ENCODE data around the gene KNCN.

The KNCN gene

GRCh38 chr1:46533179-46533864 is 18.1 kb downstream of the KNCN start:
- H3K27ac ChIP-seq (ENCODE audit: low read depth, low read length), result no peak overlapping the region
- H3K9ac ChIP-seq (ENCODE audit: low read depth in 1 of 2, low read length in 2 of 2), result peak overlapping the region in 1 of 2 donors; percentile 12
- peaks cover 33 to 35% of the 10 kb centered on the region in 2 donors for H3K27me3 ChIP-seq (ENCODE audit: control insufficient read depth in 1 of 2, insufficient read depth in 2 of 2, low read length in 2 of 2)
- H3K36me3 ChIP-seq (ENCODE audit: control insufficient read depth in 1 of 2, insufficient read depth in 2 of 2, low read length in 2 of 2), result no peaks in the 10 kb centered on the region
- H3K4me3 ChIP-seq (ENCODE audit: low read depth in 1 of 2, low read length in 2 of 2), result peak overlapping the region; percentile 4 to 54
- H3K4me1 ChIP-seq (ENCODE audit: control insufficient read depth in 1 of 2, insufficient read depth in 2 of 2, low read length in 2 of 2), result peaks cover 7% of the 10 kb centered on the region in 2 donors
- H3K9me3 ChIP-seq (ENCODE audit: control insufficient read depth in 1 of 2, low read length in 2 of 2), result no peaks in the 10 kb centered on the region

GRCh38 chr1:46532498-46533178 is 18.8 kb downstream of the KNCN start:
- Histone ChIP-seq H3K27ac (ENCODE audit: low read depth, low read length) (no peak overlapping the region), H3K9me3 (ENCODE audit: control insufficient read depth in 1 of 2, low read length in 2 of 2) (no peaks in the 10 kb centered on the region), H3K36me3 (ENCODE audit: control insufficient read depth in 1 of 2, insufficient read depth in 2 of 2, low read length in 2 of 2) (no peaks in the 10 kb centered on the region), H3K4me1 (ENCODE audit: control insufficient read depth in 1 of 2, insufficient read depth in 2 of 2, low read length in 2 of 2) (peaks cover 2 to 8% of the 10 kb centered on the region in 2 donors), H3K27me3 (ENCODE audit: control insufficient read depth in 1 of 2, insufficient read depth in 2 of 2, low read length in 2 of 2) (peaks cover 35 to 37% of the 10 kb centered on the region in 2 donors), H3K9ac (ENCODE audit: low read depth in 1 of 2, low read length in 2 of 2) (no peak overlapping the region), H3K4me3 (ENCODE audit: low read depth in 1 of 2, low read length in 2 of 2) (peak overlapping the region; percentile 4 to 21)

- Histone ChIP-seq H3K4me3 (ENCODE audit: low read depth in 1 of 2, low read length in 2 of 2) (no peak overlapping the region), H3K4me1 (ENCODE audit: control insufficient read depth in 1 of 2, insufficient read depth in 2 of 2, low read length in 2 of 2) (peaks cover 8 to 13% of the 10 kb centered on the region in 2 donors), H3K27me3 (ENCODE audit: control insufficient read depth in 1 of 2, insufficient read depth in 2 of 2, low read length in 2 of 2) (peaks cover 35 to 37% of the 10 kb centered on the region in 2 donors), H3K27ac (ENCODE audit: low read depth, low read length) (no peak overlapping the region), H3K9ac (ENCODE audit: low read depth in 1 of 2, low read length in 2 of 2) (no peak overlapping the region), H3K36me3 (ENCODE audit: control insufficient read depth in 1 of 2, insufficient read depth in 2 of 2, low read length in 2 of 2) (no peaks in the 10 kb centered on the region), H3K9me3 (ENCODE audit: control insufficient read depth in 1 of 2, low read length in 2 of 2) (no peaks in the 10 kb centered on the region)
These were observed 19.4 kb downstream of the KNCN start for GRCh38 chr1:46532095-46532494.

- no peak overlapping the region for H3K9ac ChIP-seq (ENCODE audit: low read depth in 1 of 2, low read length in 2 of 2)
- H3K27ac ChIP-seq (ENCODE audit: low read depth, low read length), result no peak overlapping the region
- H3K4me1 ChIP-seq (ENCODE audit: control insufficient read depth in 1 of 2, insufficient read depth in 2 of 2, low read length in 2 of 2), result peaks cover 11 to 19% of the 10 kb centered on the region in 2 donors
- H3K9me3 ChIP-seq (ENCODE audit: control insufficient read depth in 1 of 2, low read length in 2 of 2), result no peaks in the 10 kb centered on the region
- H3K36me3 ChIP-seq (ENCODE audit: control insufficient read depth in 1 of 2, insufficient read depth in 2 of 2, low read length in 2 of 2), result no peaks in the 10 kb centered on the region
- H3K27me3 ChIP-seq (ENCODE audit: control insufficient read depth in 1 of 2, insufficient read depth in 2 of 2, low read length in 2 of 2), result peaks cover 35 to 37% of the 10 kb centered on the region in 2 donors
- H3K4me3 ChIP-seq (ENCODE audit: low read depth in 1 of 2, low read length in 2 of 2), result no peak overlapping the region
These were observed 20.5 kb downstream of the KNCN start for GRCh38 chr1:46530791-46531409.

GRCh38 chr1:46530311-46530710 is 21.1 kb downstream of the KNCN start:
- Histone ChIP-seq H3K4me1 (ENCODE audit: control insufficient read depth in 1 of 2, insufficient read depth in 2 of 2, low read length in 2 of 2) (peaks cover 11 to 19% of the 10 kb centered on the region in 2 donors), H3K27ac (ENCODE audit: low read depth, low read length) (no peak overlapping the region), H3K4me3 (ENCODE audit: low read depth in 1 of 2, low read length in 2 of 2) (no peak overlapping the region), H3K9me3 (ENCODE audit: control insufficient read depth in 1 of 2, low read length in 2 of 2) (no peaks in the 10 kb centered on the region), H3K27me3 (ENCODE audit: control insufficient read depth in 1 of 2, insufficient read depth in 2 of 2, low read length in 2 of 2) (peaks cover 35 to 37% of the 10 kb centered on the region in 2 donors), H3K9ac (ENCODE audit: low read depth in 1 of 2, low read length in 2 of 2) (no peak overlapping the region), H3K36me3 (ENCODE audit: control insufficient read depth in 1 of 2, insufficient read depth in 2 of 2, low read length in 2 of 2) (no peaks in the 10 kb centered on the region)

GRCh38 chr1:46529031-46529630 is 22.3 kb downstream of the KNCN start:
- H3K4me3 ChIP-seq (ENCODE audit: low read depth in 1 of 2, low read length in 2 of 2), result no peak overlapping the region
- H3K9me3 ChIP-seq (ENCODE audit: control insufficient read depth in 1 of 2, low read length in 2 of 2), result no peaks in the 10 kb centered on the region
- no peak overlapping the region for H3K27ac ChIP-seq (ENCODE audit: low read depth, low read length)
- peaks cover 11 to 19% of the 10 kb centered on the region in 2 donors for H3K4me1 ChIP-seq (ENCODE audit: control insufficient read depth in 1 of 2, insufficient read depth in 2 of 2, low read length in 2 of 2)
- no peaks in the 10 kb centered on the region for H3K36me3 ChIP-seq (ENCODE audit: control insufficient read depth in 1 of 2, insufficient read depth in 2 of 2, low read length in 2 of 2)
- peaks cover 27 to 35% of the 10 kb centered on the region in 2 donors for H3K27me3 ChIP-seq (ENCODE audit: control insufficient read depth in 1 of 2, insufficient read depth in 2 of 2, low read length in 2 of 2)
- H3K9ac ChIP-seq (ENCODE audit: low read depth in 1 of 2, low read length in 2 of 2), result no peak overlapping the region

- Histone ChIP-seq H3K27ac (ENCODE audit: low read depth, low read length) (no peak overlapping the region), H3K4me3 (ENCODE audit: low read depth in 1 of 2, low read length in 2 of 2) (no peak overlapping the region), H3K4me1 (ENCODE audit: control insufficient read depth in 1 of 2, insufficient read depth in 2 of 2, low read length in 2 of 2) (peaks cover 11 to 16% of the 10 kb centered on the region in 2 donors), H3K9me3 (ENCODE audit: control insufficient read depth in 1 of 2, low read length in 2 of 2) (no peaks in the 10 kb centered on the region), H3K9ac (ENCODE audit: low read depth in 1 of 2, low read length in 2 of 2) (no peak overlapping the region), H3K27me3 (ENCODE audit: control insufficient read depth in 1 of 2, insufficient read depth in 2 of 2, low read length in 2 of 2) (peaks cover 20 to 29% of the 10 kb centered on the region in 2 donors), H3K36me3 (ENCODE audit: control insufficient read depth in 1 of 2, insufficient read depth in 2 of 2, low read length in 2 of 2) (no peaks in the 10 kb centered on the region)
These were observed 23.0 kb downstream of the KNCN start for GRCh38 chr1:46528297-46528955.

- Histone ChIP-seq H3K4me1 (ENCODE audit: control insufficient read depth in 1 of 2, insufficient read depth in 2 of 2, low read length in 2 of 2) (peaks cover 15 to 18% of the 10 kb centered on the region in 2 donors), H3K27ac (ENCODE audit: low read depth, low read length) (no peak overlapping the region), H3K9ac (ENCODE audit: low read depth in 1 of 2, low read length in 2 of 2) (peak overlapping the region in 1 of 2 donors; percentile 12), H3K9me3 (ENCODE audit: control insufficient read depth in 1 of 2, low read length in 2 of 2) (no peaks in the 10 kb centered on the region), H3K36me3 (ENCODE audit: control insufficient read depth in 1 of 2, insufficient read depth in 2 of 2, low read length in 2 of 2) (no peaks in the 10 kb centered on the region), H3K4me3 (ENCODE audit: low read depth in 1 of 2, low read length in 2 of 2) (no peak overlapping the region), H3K27me3 (ENCODE audit: control insufficient read depth in 1 of 2, insufficient read depth in 2 of 2, low read length in 2 of 2) (peaks cover 20 to 28% of the 10 kb centered on the region in 2 donors)
These were observed 23.8 kb downstream of the KNCN start for GRCh38 chr1:46527474-46528296.

GRCh38 chr1:46526691-46527291 is 24.7 kb downstream of the KNCN start:
- no peak overlapping the region for H3K4me3 ChIP-seq (ENCODE audit: low read depth in 1 of 2, low read length in 2 of 2)
- H3K4me1 ChIP-seq (ENCODE audit: control insufficient read depth in 1 of 2, insufficient read depth in 2 of 2, low read length in 2 of 2), result peaks cover 24 to 26% of the 10 kb centered on the region in 2 donors
- H3K9ac ChIP-seq (ENCODE audit: low read depth in 1 of 2, low read length in 2 of 2), result no peak overlapping the region
- no peaks in the 10 kb centered on the region for H3K36me3 ChIP-seq (ENCODE audit: control insufficient read depth in 1 of 2, insufficient read depth in 2 of 2, low read length in 2 of 2)
- H3K9me3 ChIP-seq (ENCODE audit: control insufficient read depth in 1 of 2, low read length in 2 of 2), result no peaks in the 10 kb centered on the region
- no peak overlapping the region for H3K27ac ChIP-seq (ENCODE audit: low read depth, low read length)
- peaks cover 13 to 24% of the 10 kb centered on the region in 2 donors for H3K27me3 ChIP-seq (ENCODE audit: control insufficient read depth in 1 of 2, insufficient read depth in 2 of 2, low read length in 2 of 2)
